Suprapubic skin (tissue), 4 donors: ENCODE measurements around the gene SUPT16H.

ENCODE experiments used
- CTCF ChIP-seq, 2 donors: fragments of 200-600 bp in 1 of 2; fragments of 450-650 bp in 1 of 2; sonication (generic) in 1 of 2; IDR thresholded peaks; one replicate each; pipeline ENCODE4 v1.5.1; 2016 to 2019; ENCODE audit warnings: antibody characterized with exemption in 2 of 2, mild to moderate bottlenecking in 1 of 2, moderate library complexity in 1 of 2
- EP300 ChIP-seq: sonication (generic); formaldehyde crosslinking; IDR thresholded peaks from one replicate; pipeline ENCODE4 v1.6.1; 2017; ENCODE audit warnings: antibody characterized with exemption
- POLR2A ChIP-seq, 2 donors: fragments of 450-650 bp; IDR thresholded peaks; one replicate each; pipeline ENCODE4 v1.6.1; 2017; ENCODE audit warnings: antibody characterized with exemption in 2 of 2, mild to moderate bottlenecking in 2 of 2, moderate library complexity in 2 of 2
- POLR2AphosphoS5 ChIP-seq, 3 donors: sonication (generic); formaldehyde crosslinking; IDR thresholded peaks; one replicate each; pipeline ENCODE4 v1.6.1; 2017; ENCODE audit warnings: antibody characterized with exemption in 3 of 3

- TF ChIP-seq CTCF (IDR thresholded peaks at IDR 0.05) (no peak), EP300 (no peak), POLR2AphosphoS5 (IDR thresholded peaks at IDR 0.05) (no peak), POLR2A (IDR thresholded peaks at IDR 0.05) (no peak)
Measured at GRCh38 chr14:21382886-21383847, 652 bp downstream of the SUPT16H start.
